ENCODE measurements around the gene RTL10. TPM values are rescaled to one million over a fixed set of nuclear protein-coding genes. Genes with fewer than 3 reads are reported as not detected.

Gene RTL10
- total and polyA plus RNA-seq, 2 of the 13 experiments (the other 11 are each of a cell fraction or from before 2014, with no cell fraction given): 14.1 to 15.8 TPM

DNA sequence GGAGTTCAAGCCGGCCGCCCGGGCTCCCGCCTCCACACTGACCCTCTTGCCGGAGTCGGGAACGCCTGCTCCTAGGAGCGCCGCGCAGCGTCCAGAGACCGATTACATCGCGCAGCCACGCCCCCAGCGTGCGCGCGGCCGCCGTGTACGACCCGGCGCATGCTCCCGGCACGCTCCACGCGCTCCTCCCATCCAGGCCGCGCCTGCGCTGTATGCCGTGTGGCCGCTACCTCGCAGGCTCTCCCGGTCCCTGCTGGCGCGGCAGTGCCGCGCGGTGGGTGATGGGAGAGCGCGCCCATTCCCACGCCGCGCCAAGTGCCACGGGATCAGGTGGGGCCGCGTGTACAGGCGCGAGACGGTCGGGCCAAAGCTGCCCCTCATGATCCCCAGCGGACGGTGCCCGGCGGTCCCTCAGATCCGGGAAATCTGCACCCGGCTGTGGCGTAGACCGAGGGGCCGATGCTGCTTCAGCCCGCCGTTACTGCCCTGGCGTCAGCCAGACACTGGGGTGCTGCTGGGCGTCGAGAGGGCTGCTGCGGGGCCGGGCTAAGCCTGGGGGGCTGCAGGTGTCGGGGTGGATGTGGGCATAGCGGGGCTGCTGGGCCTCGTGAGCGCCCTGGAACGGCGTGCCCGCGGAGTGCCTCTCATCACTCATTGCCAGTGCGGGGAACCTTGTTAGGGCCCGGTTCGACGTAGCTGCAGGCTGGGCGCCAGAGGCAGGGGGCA lies at the start of gene RTL10, which contains the start of gene GNB1L (continued):
- TF ChIP-seq, protein P1, sequence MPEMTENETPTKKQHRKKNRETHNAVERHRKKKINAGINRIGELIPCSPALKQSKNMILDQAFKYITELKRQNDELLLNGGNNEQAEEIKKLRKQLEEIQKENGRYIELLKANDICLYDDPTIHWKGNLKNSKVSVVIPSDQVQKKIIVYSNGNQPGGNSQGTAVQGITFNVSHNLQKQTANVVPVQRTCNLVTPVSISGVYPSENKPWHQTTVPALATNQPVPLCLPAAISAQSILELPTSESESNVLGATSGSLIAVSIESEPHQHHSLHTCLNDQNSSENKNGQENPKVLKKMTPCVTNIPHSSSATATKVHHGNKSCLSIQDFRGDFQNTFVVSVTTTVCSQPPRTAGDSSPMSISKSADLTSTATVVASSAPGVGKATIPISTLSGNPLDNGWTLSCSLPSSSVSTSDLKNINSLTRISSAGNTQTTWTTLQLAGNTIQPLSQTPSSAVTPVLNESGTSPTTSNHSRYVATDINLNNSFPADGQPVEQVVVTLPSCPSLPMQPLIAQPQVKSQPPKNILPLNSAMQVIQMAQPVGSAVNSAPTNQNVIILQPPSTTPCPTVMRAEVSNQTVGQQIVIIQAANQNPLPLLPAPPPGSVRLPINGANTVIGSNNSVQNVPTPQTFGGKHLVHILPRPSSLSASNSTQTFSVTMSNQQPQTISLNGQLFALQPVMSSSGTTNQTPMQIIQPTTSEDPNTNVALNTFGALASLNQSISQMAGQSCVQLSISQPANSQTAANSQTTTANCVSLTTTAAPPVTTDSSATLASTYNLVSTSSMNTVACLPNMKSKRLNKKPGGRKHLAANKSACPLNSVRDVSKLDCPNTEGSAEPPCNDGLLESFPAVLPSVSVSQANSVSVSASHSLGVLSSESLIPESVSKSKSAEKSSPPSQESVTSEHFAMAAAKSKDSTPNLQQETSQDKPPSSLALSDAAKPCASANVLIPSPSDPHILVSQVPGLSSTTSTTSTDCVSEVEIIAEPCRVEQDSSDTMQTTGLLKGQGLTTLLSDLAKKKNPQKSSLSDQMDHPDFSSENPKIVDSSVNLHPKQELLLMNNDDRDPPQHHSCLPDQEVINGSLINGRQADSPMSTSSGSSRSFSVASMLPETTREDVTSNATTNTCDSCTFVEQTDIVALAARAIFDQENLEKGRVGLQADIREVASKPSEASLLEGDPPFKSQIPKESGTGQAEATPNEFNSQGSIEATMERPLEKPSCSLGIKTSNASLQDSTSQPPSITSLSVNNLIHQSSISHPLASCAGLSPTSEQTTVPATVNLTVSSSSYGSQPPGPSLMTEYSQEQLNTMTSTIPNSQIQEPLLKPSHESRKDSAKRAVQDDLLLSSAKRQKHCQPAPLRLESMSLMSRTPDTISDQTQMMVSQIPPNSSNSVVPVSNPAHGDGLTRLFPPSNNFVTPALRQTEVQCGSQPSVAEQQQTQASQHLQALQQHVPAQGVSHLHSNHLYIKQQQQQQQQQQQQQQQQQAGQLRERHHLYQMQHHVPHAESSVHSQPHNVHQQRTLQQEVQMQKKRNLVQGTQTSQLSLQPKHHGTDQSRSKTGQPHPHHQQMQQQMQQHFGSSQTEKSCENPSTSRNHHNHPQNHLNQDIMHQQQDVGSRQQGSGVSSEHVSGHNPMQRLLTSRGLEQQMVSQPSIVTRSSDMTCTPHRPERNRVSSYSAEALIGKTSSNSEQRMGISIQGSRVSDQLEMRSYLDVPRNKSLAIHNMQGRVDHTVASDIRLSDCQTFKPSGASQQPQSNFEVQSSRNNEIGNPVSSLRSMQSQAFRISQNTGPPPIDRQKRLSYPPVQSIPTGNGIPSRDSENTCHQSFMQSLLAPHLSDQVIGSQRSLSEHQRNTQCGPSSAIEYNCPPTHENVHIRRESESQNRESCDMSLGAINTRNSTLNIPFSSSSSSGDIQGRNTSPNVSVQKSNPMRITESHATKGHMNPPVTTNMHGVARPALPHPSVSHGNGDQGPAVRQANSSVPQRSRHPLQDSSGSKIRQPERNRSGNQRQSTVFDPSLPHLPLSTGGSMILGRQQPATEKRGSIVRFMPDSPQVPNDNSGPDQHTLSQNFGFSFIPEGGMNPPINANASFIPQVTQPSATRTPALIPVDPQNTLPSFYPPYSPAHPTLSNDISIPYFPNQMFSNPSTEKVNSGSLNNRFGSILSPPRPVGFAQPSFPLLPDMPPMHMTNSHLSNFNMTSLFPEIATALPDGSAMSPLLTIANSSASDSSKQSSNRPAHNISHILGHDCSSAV (CRISPR knock-in tag; IDR thresholded peaks at IDR 0.05; ENCODE audit: borderline replicate concordance): 0 out of 2 replicates have a peak, but pooled peaks have one; percentile 7
- TF ChIP-seq ZNF224 (CRISPR knock-in tag; IDR thresholded peaks at IDR 0.05) (0 out of 2 replicates have a peak, but pooled peaks have one; percentile 45), ZSCAN29 (CRISPR knock-in tag; conservative IDR thresholded peaks at IDR 0.05) (peak; percentile 82), EEA1 (CRISPR knock-in tag; IDR thresholded peaks at IDR 0.05; ENCODE audit: borderline replicate concordance) (peak; percentile 88), DPF2 (CRISPR knock-in tag; IDR thresholded peaks at IDR 0.05; ENCODE audit: borderline replicate concordance, low read depth) (no peak), IKZF1 (IDR thresholded peaks at IDR 0.05) (no peak), NFKB2 (CRISPR knock-in tag; IDR thresholded peaks at IDR 0.05; ENCODE audit: borderline replicate concordance) (peak; percentile 74), ZNF3 (CRISPR knock-in tag; IDR thresholded peaks at IDR 0.05) (no peak), SMAD3 (CRISPR knock-in tag; IDR thresholded peaks at IDR 0.05) (no peak), ZNF629 (CRISPR knock-in tag; conservative IDR thresholded peaks at IDR 0.05) (peak; percentile 39; the same call in 1 of the 2 replicates), NRL (CRISPR knock-in tag; IDR thresholded peaks at IDR 0.05; ENCODE audit: borderline replicate concordance) (no peak; the same call in 1 of the 2 replicates), ZNF782 (CRISPR knock-in tag; IDR thresholded peaks at IDR 0.05; ENCODE audit: borderline replicate concordance) (peak; percentile 34)
- TF ChIP-seq, protein P2, sequence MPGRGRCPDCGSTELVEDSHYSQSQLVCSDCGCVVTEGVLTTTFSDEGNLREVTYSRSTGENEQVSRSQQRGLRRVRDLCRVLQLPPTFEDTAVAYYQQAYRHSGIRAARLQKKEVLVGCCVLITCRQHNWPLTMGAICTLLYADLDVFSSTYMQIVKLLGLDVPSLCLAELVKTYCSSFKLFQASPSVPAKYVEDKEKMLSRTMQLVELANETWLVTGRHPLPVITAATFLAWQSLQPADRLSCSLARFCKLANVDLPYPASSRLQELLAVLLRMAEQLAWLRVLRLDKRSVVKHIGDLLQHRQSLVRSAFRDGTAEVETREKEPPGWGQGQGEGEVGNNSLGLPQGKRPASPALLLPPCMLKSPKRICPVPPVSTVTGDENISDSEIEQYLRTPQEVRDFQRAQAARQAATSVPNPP (CRISPR knock-in tag; IDR thresholded peaks at IDR 0.05): 0 out of 2 replicates have a peak, but pooled peaks have one; percentile 50

Data from HepG2 (cell line).